GM12878 (cell line): Measurements from ENCODE around the gene PLB1. TPM values are rescaled to one million over a fixed set of nuclear protein-coding genes. Genes with fewer than 3 reads are reported as not detected.

Experiments used
- ATAC-seq: fragments of 200-7000 bp; cut with Tn5 transposase; 3 replicates; pipeline ENCODE4 v1.9.1; 2020; ENCODE audit warnings: mild to moderate bottlenecking, moderate library complexity
- BruUV-seq: library from RNA; stranded (reverse); fragments of 400-500 nt; replicated peaks from 2 replicates; lab custom pipeline; 2021; lab: Mats Ljungman, UMichigan
- CTCF ChIA-PET: fragments of 300-600 bp; sonication (Branson Sonifier 250); formaldehyde crosslinking; extraction: SDS; loops from one replicate; lab custom pipeline; 2021; ENCODE audit warnings: inconsistent platforms; lab: Yijun Ruan, JAX
- POLR2A ChIA-PET: fragments of 350-600 bp; formaldehyde crosslinking; extraction: SDS; loops from one replicate; lab custom pipeline; 2021; ENCODE audit warnings: inconsistent platforms; lab: Charles Lee
- RAD21 ChIA-PET: fragments of 300-600 bp; sonication (Branson Sonifier 250); formaldehyde crosslinking; loops from one replicate; lab custom pipeline; 2023; ENCODE audit warnings: antibody characterized with exemption; ENCODE audit not compliant: unreplicated experiment; lab: Charles Lee
- SMC1A ChIA-PET: fragments of 300-600 bp; sonication (Branson Sonifier 250); formaldehyde crosslinking; loops from one replicate; lab custom pipeline; 2023; ENCODE audit not compliant: unreplicated experiment, uncharacterized antibody; lab: Charles Lee
- DNase-seq: peaks from one replicate; pipeline ENCODE4 v3.0.0-alpha.2; 2011; ENCODE audit warnings: low read depth, low spot score
- FAIRE-seq: peaks from 3 replicates; lab custom pipeline; 2011; peaks lifted over from hg19 to GRCh38; lab: Jason Lieb, UNC
- H2AFZ ChIP-seq: 2 replicates; pipeline ENCODE4 v1.6.0; 2011; ENCODE audit warnings: low read depth, low read length, control low read depth; ENCODE audit not compliant: control insufficient read depth
- H3K27ac ChIP-seq: 2 replicates; pipeline ENCODE4 v1.5.1; 2011; ENCODE audit warnings: control low read depth; ENCODE audit not compliant: control insufficient read depth, insufficient read depth
- H3K27me3 ChIP-seq, 2 experiments: replicated peaks in 1 of 2; 2 replicates each; pipeline versions ENCODE4 v1.6.0 to v1.6.1; 2011; ENCODE audit warnings: low read length in 1 of 2; ENCODE audit not compliant: control insufficient read depth in 2 of 2, insufficient read depth in 2 of 2
- H3K36me3 ChIP-seq, 2 experiments: 2 replicates each; pipeline ENCODE4 v1.5.1; 2011; ENCODE audit warnings: low read length in 1 of 2; ENCODE audit not compliant: control insufficient read depth in 2 of 2, insufficient read depth in 2 of 2
- H3K4me1 ChIP-seq: 2 replicates; pipeline ENCODE4 v1.6.1; 2011; ENCODE audit warnings: mild to moderate bottlenecking, low read length, moderate library complexity, mixed read lengths; ENCODE audit not compliant: control insufficient read depth, insufficient read depth
- H3K4me2 ChIP-seq: 2 replicates; pipeline ENCODE4 v1.6.0; 2011; ENCODE audit warnings: control low read depth; ENCODE audit not compliant: control insufficient read depth, insufficient read depth
- H3K4me3 ChIP-seq: fragments of 200-600 bp; sonication (generic); 2 replicates; pipeline ENCODE4 v1.5.1; 2016
- H3K79me2 ChIP-seq: 2 replicates; pipeline ENCODE4 v1.6.0; 2011; ENCODE audit warnings: low read length; ENCODE audit not compliant: control insufficient read depth, insufficient read depth
- H3K9ac ChIP-seq: 2 replicates; pipeline ENCODE4 v1.8.0; 2011; ENCODE audit warnings: low read length, control low read depth, mixed read lengths; ENCODE audit not compliant: control insufficient read depth, insufficient read depth
- H3K9me3 ChIP-seq: replicated peaks from 3 replicates; pipeline ENCODE4 v1.5.1; 2011; ENCODE audit warnings: mild to moderate bottlenecking, low read length; ENCODE audit not compliant: control insufficient read depth, insufficient read depth
- H4K20me1 ChIP-seq: 2 replicates; pipeline ENCODE4 v1.6.0; 2011; ENCODE audit not compliant: control insufficient read depth, insufficient read depth
- PAX5 ChIP-seq: IDR thresholded peaks from 2 replicates; pipeline ENCODE4 v1.6.1; 2011; ENCODE audit warnings: low read depth, low read length, borderline replicate concordance
- WGBS: methylation state at CpG from one replicate; pipeline ENCODE4 v1.1.6; 2016; ENCODE audit warnings: low lambda C conversion rate; ENCODE audit not compliant: insufficient replicate concordance, insufficient coverage; ENCODE audit errors: missing lambda C conversion rate; 5-methylcytosine and 5-hydroxymethylcytosine counted together
- in situ Hi-C: fragments of 300-500 bp; cut with MboI; formaldehyde crosslinking; loops from 9 replicates; pipeline ENCODE4 v1.14.3; 2018; ENCODE audit warnings: mixed read lengths
- intact Hi-C: fragments of 100-400 bp; cut with micrococcal nuclease; formaldehyde crosslinking; loops from one replicate; pipeline ENCODE4 v1.14.2; 2022; ENCODE audit not compliant: unreplicated experiment
- polyA plus RNA-seq, 11 experiments: library from polyadenylated mRNA; depleted of rRNA in 4 of 11; unstranded in 6 of 11; stranded (reverse) in 5 of 11; fragments of >200 nt; fragmentation: Nextera tagmentation in 4 of 11; fragmentation: Illumina TruSeq in 1 of 11; extraction: Ambion mirVana in 4 of 11; extraction: Trizol in 1 of 11; gene quantifications; 1 replicate in 1 of 11; 2 replicates in 10 of 11; pipeline versions ENCODE4 v1.2.1 to v1.2.3, GENCODE V29; 2011 to 2016; ENCODE audit warnings: inconsistent platforms in 2 of 11, missing spikeins in 2 of 11, low read depth in 1 of 11
- total RNA-seq, 4 experiments: library from RNA; depleted of rRNA in 3 of 4; stranded (reverse); fragments of >200 nt in 3 of 4; fragmentation: Illumina TruSeq in 1 of 4; extraction: Trizol in 1 of 4; gene quantifications; 2 replicates each; pipeline versions ENCODE4 v1.2.1 to v1.2.3, GENCODE V29; 2013 to 2021
- TF ChIP-seq, protein P1 (sequence below): IDR thresholded peaks from 2 replicates; pipeline ENCODE4 v1.6.1; 2011; ENCODE audit warnings: borderline replicate concordance, low read depth, mild to moderate bottlenecking, moderate library complexity, low read length; ENCODE audit not compliant: insufficient read depth, poor library complexity, severe bottlenecking
- TF ChIP-seq, protein P2 (sequence below): fragments of 450-650 bp; formaldehyde crosslinking; IDR thresholded peaks from 2 replicates; pipeline ENCODE4 v1.4.0; 2020; ENCODE audit warnings: mild to moderate bottlenecking, moderate library complexity

The PLB1 gene
- total and polyA plus RNA-seq, 10 of the 15 experiments (the other 5 are each of a cell fraction or from before 2014, with no cell fraction given): 0.03 to 0.49 (median 0.28) TPM

DNA sequence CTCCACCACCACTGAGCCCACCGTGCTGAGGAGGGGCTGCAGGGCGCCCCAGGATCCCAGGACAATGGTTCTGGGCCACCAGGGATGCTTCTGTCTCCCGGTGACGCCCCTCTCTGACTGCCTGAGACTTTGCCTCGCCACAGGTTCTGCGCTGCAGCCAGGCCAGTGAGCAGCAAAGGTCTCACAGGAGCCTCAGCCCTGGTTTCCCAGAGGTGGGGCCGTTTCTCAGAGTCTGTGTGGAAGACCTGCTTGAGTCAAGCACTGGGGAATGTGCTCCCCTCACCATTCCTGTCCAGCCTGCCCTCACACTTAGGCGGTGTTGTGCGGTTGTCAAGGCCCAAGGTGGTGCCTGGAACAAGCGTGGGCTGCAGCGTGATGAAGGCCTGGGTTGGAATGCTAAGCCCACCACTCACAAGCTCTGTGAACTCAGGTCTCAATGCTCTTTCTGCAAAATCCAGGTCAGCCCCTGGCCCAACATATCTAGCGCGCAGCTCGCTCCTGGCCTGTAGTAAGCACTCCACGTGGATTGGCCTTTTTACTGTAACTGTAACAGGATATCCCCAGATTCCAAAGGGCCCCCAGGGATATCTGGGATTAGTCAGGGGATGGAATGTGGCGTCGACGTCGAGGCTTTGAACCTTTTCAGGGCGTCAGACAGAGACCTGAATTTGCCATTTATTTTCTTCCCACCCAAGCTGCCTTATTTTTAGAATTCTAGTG lies 47.6 kb downstream of the PLB1 start:
- Histone ChIP-seq H3K79me2 (no peaks in the 10 kb centered on the region), H3K4me3 (no peak overlapping the region), H3K9ac (no peak overlapping the region), H3K27me3 (no peaks in the 10 kb centered on the region; a peak in 2 of 4 replicates), H3K9me3 (no peaks in the 10 kb centered on the region), H4K20me1 (no peaks in the 10 kb centered on the region), H3K4me1 (peaks cover 4% of the 10 kb centered on the region; the same call in 1 of the 2 replicates), H2AFZ (no peak overlapping the region), H3K36me3 (no peaks in the 10 kb centered on the region), H3K27ac (no peak overlapping the region), H3K4me2 (no peak overlapping the region)
- BruUV-seq: no TSS peak
- ChIA-PET RAD21 (no interaction called here), POLR2A (interaction anchor here (0.6 kb wide), 1 partner anchor 24 kb away, joined by 6 read pairs; no protein-coding TSS in a partner anchor), SMC1A (no interaction called here), CTCF (no interaction called here)
- in situ Hi-C loops (no loop called here), intact Hi-C loops (no loop called here)
- WGBS: 42% methylated on average over 20 of the region's 20 CpGs
- FAIRE-seq (no peak), DNase-seq (no peak), ATAC-seq (no peak)
- TF ChIP-seq, protein P1, sequence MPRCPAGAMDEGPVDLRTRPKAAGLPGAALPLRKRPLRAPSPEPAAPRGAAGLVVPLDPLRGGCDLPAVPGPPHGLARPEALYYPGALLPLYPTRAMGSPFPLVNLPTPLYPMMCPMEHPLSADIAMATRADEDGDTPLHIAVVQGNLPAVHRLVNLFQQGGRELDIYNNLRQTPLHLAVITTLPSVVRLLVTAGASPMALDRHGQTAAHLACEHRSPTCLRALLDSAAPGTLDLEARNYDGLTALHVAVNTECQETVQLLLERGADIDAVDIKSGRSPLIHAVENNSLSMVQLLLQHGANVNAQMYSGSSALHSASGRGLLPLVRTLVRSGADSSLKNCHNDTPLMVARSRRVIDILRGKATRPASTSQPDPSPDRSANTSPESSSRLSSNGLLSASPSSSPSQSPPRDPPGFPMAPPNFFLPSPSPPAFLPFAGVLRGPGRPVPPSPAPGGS: no peak
- TF ChIP-seq, protein P2, sequence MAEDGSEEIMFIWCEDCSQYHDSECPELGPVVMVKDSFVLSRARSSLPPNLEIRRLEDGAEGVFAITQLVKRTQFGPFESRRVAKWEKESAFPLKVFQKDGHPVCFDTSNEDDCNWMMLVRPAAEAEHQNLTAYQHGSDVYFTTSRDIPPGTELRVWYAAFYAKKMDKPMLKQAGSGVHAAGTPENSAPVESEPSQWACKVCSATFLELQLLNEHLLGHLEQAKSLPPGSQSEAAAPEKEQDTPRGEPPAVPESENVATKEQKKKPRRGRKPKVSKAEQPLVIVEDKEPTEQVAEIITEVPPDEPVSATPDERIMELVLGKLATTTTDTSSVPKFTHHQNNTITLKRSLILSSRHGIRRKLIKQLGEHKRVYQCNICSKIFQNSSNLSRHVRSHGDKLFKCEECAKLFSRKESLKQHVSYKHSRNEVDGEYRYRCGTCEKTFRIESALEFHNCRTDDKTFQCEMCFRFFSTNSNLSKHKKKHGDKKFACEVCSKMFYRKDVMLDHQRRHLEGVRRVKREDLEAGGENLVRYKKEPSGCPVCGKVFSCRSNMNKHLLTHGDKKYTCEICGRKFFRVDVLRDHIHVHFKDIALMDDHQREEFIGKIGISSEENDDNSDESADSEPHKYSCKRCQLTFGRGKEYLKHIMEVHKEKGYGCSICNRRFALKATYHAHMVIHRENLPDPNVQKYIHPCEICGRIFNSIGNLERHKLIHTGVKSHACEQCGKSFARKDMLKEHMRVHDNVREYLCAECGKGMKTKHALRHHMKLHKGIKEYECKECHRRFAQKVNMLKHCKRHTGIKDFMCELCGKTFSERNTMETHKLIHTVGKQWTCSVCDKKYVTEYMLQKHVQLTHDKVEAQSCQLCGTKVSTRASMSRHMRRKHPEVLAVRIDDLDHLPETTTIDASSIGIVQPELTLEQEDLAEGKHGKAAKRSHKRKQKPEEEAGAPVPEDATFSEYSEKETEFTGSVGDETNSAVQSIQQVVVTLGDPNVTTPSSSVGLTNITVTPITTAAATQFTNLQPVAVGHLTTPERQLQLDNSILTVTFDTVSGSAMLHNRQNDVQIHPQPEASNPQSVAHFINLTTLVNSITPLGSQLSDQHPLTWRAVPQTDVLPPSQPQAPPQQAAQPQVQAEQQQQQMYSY: no peak
- TF ChIP-seq PAX5: no peak
